Pancreas (tissue), 10 donors: ENCODE results near the gene CTU1. TPM values are rescaled to one million over a fixed set of nuclear protein-coding genes. Genes with fewer than 3 reads are reported as not detected.
A peak's percentile ranks its signal among the peaks of the same experiment; 100 is the strongest.

Experiments used
- ATAC-seq, 4 donors: fragments of 200-7000 bp; cut with Tn5 transposase; one replicate each; pipeline versions ENCODE4 v1.8.0 to v1.9.1; 2020; ENCODE audit warnings: mild to moderate bottlenecking in 4 of 4, moderate library complexity in 4 of 4
- DNase-seq, 6 donors: peaks; one replicate each; pipeline ENCODE4 v3.0.0-alpha.2; 2020
- FAIRE-seq: peaks from 2 replicates; lab custom pipeline; 2012; peaks lifted over from hg19 to GRCh38; lab: Jason Lieb, UNC
- H3K27ac ChIP-seq, 4 donors: fragments of 200-600 bp; sonication (generic); 1 replicate in 3 of 4; 2 replicates in 1 of 4; pipeline versions ENCODE4 v1.5.0 to v1.8.0; 2020
- H3K27me3 ChIP-seq, 4 donors: fragments of 200-600 bp; one replicate each; pipeline ENCODE4 v1.8.0; 2021
- H3K36me3 ChIP-seq, 3 donors: fragments of 200-600 bp; sonication (generic) in 1 of 3; one replicate each; pipeline versions ENCODE4 v1.5.0 to v1.8.0; 2020 to 2021
- H3K4me1 ChIP-seq, 3 donors: fragments of 200-600 bp; one replicate each; pipeline ENCODE4 v1.8.0; 2021
- H3K4me3 ChIP-seq, 4 donors: fragments of 200-600 bp; sonication (generic) in 2 of 4; one replicate each; pipeline versions ENCODE4 v1.5.0 to v1.8.0; 2020 to 2021
- H3K9me3 ChIP-seq, 4 donors: fragments of 200-600 bp; one replicate each; pipeline ENCODE4 v1.8.0; 2021
- CTCF ChIP-seq, 4 donors: fragments of 200-600 bp; sonication (generic) in 3 of 4; IDR thresholded peaks; one replicate each; pipeline versions ENCODE4 v1.5.0 to v1.8.0; 2021; ENCODE audit warnings: antibody characterized with exemption in 4 of 4
- WGBS, 2 donors: extraction: QIAGEN DNeasy Blood & Tissue Kit; methylation state at CpG; one replicate each; pipeline ENCODE4 v1.1.7; 2013; 5-methylcytosine and 5-hydroxymethylcytosine counted together
- intact Hi-C, 3 donors: fragments of 100-400 bp; cut with DNase I; formaldehyde crosslinking; loops; one replicate each; pipeline versions ENCODE4 v1.11.1 to v1.14.2; 2022
- polyA plus RNA-seq, 2 donors: library from polyadenylated mRNA; stranded (reverse); fragments of 200-250 nt; gene quantifications; one replicate each; pipeline ENCODE4 v1.2.3, GENCODE V29; 2013
- total RNA-seq, 6 donors: library from RNA; stranded (reverse); fragmentation: NEBNext Ultra II Directional in 4 of 6; extraction: Animal tissue kit (Norgen Biotek cat#: 25700) in 4 of 6; gene quantifications; one replicate each; pipeline versions ENCODE4 v1.2.1 to v1.2.4, GENCODE V29; 2021 to 2023
- donor health status: healthy with polysubstance abuse.
- donor health status: DM: no; HTN: no; CAD: no; lungs with moderate emphysema.
- donor health status: DM: no; HTN: no; CAD: no.
- donor health status: control.
- donor health status: control.
- donor health status: Bipolar disorder and iron deficiency.
- donor health status: DM: yes; HTN: yes; CAD: no.
- donor health status: DM: no; HTN: no; CAD: no.
- donor health status: DM: no; HTN: no; CAD: no.
- donor health status: DM: yes; HTN: yes; CAD: no.

The CTU1 gene
- total and polyA plus RNA-seq, 8 donors: 1.4 to 8.2 (median 3.7) TPM

- no peak for ATAC-seq
- WGBS, 2 donors: 60 to 79% methylated on average over 15 to 16 of the region's 16 CpGs
- DNase-seq: no peak
- Histone ChIP-seq H3K27ac (peak overlapping the region in 1 of 4 donors; percentile 39), H3K4me3 (peak overlapping the region in 1 of 4 donors; percentile 13), H3K9me3 (no peaks in the 10 kb centered on the region), H3K4me1 (no peaks in the 10 kb centered on the region), H3K27me3 (no peaks in the 10 kb centered on the region), H3K36me3 (no peaks in the 10 kb centered on the region)
- FAIRE-seq: no peak
- intact Hi-C loops: no loop called here
- no peak for TF ChIP-seq CTCF (IDR thresholded peaks at IDR 0.05)
Measured at GRCh38 chr19:51125421-51126075, 17.3 kb upstream of the CTU1 start.

- ATAC-seq (peak in 2 of 4 donors; percentile 33 to 56), FAIRE-seq (no peak), DNase-seq (peak in 1 of 6 donors; percentile 52)
- H3K4me3 ChIP-seq: peak within 1 kb of the TSS in 1 of 4 donors; percentile 13
- peak within 1 kb of the TSS in 2 of 4 donors; percentile 12 to 39 for H3K27ac ChIP-seq
- no peaks in the 10 kb centered on the region for H3K36me3 ChIP-seq
- H3K4me1 ChIP-seq: no peaks in the 10 kb centered on the region
- no peaks in the 10 kb centered on the region for H3K27me3 ChIP-seq
- no peaks in the 10 kb centered on the region for H3K9me3 ChIP-seq
- intact Hi-C loops: no loop called here
- TF ChIP-seq CTCF (IDR thresholded peaks at IDR 0.05): no peak
- 48 to 62% methylated on average over 13 to 14 of the region's 14 CpGs for WGBS, 2 donors
Measured at GRCh38 chr19:51124729-51125128, 16.5 kb upstream of the CTU1 start, which contains the start of gene SIGLEC9. TSS of gene SIGLEC9 (plus strand) at chr19:51124906. CDS start at chr19:51124975, 69 bp downstream.

GRCh38 chr19:51124216-51124615 is 16.0 kb upstream of the CTU1 start:
- H3K36me3 ChIP-seq: no peaks in the 10 kb centered on the region
- H3K9me3 ChIP-seq: no peaks in the 10 kb centered on the region
- H3K4me1 ChIP-seq: no peaks in the 10 kb centered on the region
- no peak overlapping the region for H3K4me3 ChIP-seq
- intact Hi-C loops: no loop called here
- no peak for ATAC-seq
- no peak for TF ChIP-seq CTCF (IDR thresholded peaks at IDR 0.05)
- H3K27ac ChIP-seq: peak overlapping the region in 2 of 4 donors; percentile 8 to 12
- H3K27me3 ChIP-seq: no peaks in the 10 kb centered on the region
- no peak for DNase-seq
- FAIRE-seq: no peak
- 56 to 59% methylated on average over 9 of the region's 9 CpGs for WGBS, 2 donors

- Histone ChIP-seq H3K27ac (peak overlapping the region in 2 of 4 donors; percentile 8 to 12), H3K36me3 (no peaks in the 10 kb centered on the region), H3K4me3 (no peak overlapping the region), H3K9me3 (no peaks in the 10 kb centered on the region), H3K27me3 (no peaks in the 10 kb centered on the region), H3K4me1 (no peaks in the 10 kb centered on the region)
- WGBS, 2 donors: 52 to 66% methylated on average over 9 of the region's 9 CpGs
- DNase-seq (no peak), FAIRE-seq (no peak), ATAC-seq (no peak)
- TF ChIP-seq CTCF (IDR thresholded peaks at IDR 0.05): no peak
- intact Hi-C loops: no loop called here
Measured at GRCh38 chr19:51123802-51124201, 15.6 kb upstream of the CTU1 start.

- Histone ChIP-seq H3K27ac (peak overlapping the region in 1 of 4 donors; percentile 23), H3K27me3 (no peaks in the 10 kb centered on the region), H3K4me1 (no peaks in the 10 kb centered on the region), H3K4me3 (no peak overlapping the region), H3K9me3 (no peaks in the 10 kb centered on the region), H3K36me3 (no peaks in the 10 kb centered on the region)
- no peak for FAIRE-seq
- no peak for TF ChIP-seq CTCF (IDR thresholded peaks at IDR 0.05)
- ATAC-seq: no peak
- intact Hi-C loops: no loop called here
- peak in 1 of 6 donors; percentile 39 for DNase-seq
- 45 to 52% methylated on average over 6 of the region's 6 CpGs for WGBS, 2 donors
Measured at GRCh38 chr19:51123381-51123800, 15.2 kb upstream of the CTU1 start.
